HG03432 (cell line): ENCODE data around the gene PTPN12.
"Not testable (repeated sequence)": the region's sequence is repeated elsewhere in the genome, so short reads cannot be mapped to it uniquely, and the experiment has no call there.

Experiments used
- ATAC-seq: cut with Tn5 transposase; IDR thresholded peaks from one replicate; pipeline ENCODE4 v1.9.1; 2021; ENCODE audit warnings: mild to moderate bottlenecking, moderate library complexity; ENCODE audit not compliant: unreplicated experiment

Gene PTPN12

DNA sequence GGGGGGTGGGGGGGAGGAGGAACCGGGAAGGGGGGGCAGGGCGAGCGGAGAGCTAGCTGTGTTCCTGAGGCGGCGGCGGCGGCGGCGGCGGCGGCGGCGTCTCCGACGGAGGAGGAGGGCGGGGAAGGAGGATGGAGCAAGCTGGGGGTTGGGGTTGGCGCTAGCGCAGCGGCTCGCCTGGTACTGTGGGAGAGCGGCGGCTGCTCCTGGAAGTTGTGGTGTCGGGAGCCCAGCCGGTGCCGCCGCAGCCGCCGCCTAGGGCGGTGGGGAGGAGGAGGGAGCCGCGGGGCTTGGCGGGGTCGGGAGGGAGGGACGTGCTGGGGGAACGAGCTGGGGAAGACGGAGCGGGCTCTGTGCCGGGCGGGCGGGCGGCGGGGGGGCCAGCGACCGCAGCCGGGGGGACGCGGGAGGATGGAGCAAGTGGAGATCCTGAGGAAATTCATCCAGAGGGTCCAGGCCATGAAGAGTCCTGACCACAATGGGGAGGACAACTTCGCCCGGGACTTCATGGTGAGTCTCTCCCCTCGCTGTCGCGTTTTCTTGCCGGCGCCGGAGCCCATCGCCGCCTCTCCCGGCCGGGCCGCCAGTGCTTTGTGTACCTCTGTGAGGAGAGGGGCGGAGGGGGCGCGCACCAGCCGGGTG lies at the start of gene PTPN12:
Gene PTPN12 (plus strand): TSS at position 160 of the 642 bp plus-strand sequence. CDS start 252 bp downstream, at position 412.
- peak; percentile 38 for ATAC-seq

DNA sequence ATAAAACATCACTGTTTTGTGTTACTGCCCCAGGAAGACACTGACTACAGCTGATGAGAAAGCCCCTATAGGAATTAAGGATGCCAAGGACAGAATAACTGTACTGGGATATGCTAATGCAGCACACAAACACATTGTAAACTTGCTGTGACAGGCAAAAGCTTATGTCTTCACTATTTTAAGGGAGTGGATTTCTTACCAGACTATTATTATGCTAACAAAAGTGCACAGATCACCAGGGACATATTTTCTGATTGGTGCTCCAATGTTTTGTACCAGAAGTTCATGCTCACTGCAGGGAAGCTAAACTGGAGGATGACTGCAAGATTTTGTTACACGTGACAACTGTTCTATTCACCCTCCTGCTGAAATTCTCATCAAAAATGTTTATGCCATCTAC lies 48.1 kb upstream of the PTPN12 start:
- ATAC-seq: no peak

DNA sequence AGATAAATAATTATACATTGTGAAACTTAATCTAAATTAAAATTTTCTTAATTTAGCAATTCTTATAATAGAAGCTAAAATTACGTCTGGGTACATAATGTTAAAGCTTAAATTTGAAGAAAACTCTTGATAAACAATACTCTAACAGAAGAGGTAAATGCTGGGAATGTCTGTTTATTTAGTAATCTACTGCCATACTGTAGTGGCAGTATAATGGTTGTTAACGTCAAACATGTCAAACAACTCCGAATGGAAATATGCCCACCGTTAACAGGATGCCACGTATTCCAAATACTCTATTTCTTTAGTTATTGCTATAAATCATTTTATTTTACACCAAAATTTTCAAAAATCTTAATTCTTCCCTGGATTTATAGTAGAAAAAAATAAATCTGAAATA lies 40.0 kb upstream of the PTPN12 start:
- ATAC-seq: no peak

DNA sequence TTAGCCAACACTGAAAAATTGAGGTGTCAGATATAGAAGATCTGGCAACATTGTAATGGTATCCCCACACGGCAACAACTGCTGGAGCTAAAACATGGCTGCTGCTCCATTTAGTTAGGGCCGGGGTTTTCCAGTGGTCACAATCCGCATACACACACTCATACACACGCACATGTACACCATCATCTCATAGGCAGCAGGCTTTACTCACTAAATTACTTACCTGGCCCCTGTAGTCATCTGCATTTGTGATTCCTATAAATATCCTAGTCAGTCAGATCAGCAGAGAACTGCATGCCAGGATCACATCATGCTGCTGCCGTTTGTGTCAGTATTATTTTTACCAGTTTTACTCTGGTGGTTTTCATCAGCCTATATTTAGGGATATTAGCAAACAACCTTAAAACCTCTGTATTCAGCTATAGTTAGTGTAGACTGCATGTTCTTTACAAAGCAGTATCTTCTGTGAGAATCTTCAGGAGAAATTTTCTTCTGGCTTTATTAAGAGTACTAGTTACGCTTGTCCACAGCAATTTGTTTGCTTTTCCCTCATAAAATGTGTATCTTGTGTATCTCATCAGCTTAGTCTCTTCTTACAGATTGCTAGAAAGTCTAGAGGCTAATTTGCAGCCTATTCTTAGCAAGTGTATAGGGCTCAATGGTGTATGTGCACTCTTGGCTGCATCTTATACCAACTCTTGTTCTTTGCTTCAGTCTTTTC lies 38.3 kb upstream of the PTPN12 start:
- ATAC-seq: no peak

DNA sequence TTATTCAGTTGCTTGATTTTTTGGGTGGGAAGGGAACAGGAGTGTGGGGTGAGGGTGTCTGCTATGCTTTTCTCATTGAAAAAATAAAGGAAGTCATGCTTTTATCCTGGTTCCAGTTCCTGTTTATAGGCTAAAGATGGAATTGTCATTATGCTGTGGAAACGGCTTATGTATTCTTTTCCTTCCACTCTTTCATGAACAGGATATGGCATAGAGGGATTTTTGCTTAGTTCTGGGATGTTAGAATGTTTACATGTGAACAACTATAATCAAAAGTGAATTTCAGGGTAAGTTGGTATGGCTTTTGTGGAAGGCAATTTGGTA lies 35.9 kb upstream of the PTPN12 start:
- no peak for ATAC-seq

DNA sequence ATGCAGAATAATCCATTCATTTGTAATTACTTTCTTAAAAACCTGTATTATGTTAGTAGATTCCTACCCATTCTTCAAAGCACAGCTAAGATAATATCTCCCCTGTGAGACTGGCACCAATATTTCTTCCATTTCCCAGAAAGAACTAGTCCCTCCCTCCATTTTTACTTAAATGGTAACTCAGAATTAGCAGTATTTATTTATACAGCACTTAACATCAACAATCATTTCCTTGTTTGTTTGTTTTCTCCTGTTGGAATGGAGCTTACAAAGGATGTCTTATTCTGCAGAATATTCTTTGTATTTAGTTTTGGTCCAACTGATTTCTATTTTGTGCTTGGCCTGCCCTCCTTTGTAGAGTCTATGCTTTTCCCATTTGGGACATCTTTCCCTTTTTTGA lies 32.1 kb upstream of the PTPN12 start:
- ATAC-seq: no peak

DNA sequence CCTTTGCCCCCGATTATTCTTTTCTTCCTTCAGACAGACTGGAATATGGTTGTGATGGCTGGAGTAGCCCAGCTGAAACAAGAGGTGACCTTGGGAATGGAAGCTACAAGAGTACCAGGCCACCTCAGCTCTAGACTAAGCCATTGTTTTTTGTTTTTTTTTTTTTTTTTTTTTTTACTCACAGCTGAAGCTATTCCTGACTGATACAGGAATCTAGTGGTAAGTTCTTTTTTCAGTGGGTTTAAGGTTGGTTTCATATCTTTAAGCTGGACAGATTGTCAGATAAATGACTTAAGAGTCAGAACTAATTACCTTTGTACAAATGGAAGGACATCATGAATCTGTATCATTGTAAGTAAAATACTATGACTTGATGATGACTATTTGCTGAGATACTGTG lies 30.2 kb upstream of the PTPN12 start:
- ATAC-seq: no peak

DNA sequence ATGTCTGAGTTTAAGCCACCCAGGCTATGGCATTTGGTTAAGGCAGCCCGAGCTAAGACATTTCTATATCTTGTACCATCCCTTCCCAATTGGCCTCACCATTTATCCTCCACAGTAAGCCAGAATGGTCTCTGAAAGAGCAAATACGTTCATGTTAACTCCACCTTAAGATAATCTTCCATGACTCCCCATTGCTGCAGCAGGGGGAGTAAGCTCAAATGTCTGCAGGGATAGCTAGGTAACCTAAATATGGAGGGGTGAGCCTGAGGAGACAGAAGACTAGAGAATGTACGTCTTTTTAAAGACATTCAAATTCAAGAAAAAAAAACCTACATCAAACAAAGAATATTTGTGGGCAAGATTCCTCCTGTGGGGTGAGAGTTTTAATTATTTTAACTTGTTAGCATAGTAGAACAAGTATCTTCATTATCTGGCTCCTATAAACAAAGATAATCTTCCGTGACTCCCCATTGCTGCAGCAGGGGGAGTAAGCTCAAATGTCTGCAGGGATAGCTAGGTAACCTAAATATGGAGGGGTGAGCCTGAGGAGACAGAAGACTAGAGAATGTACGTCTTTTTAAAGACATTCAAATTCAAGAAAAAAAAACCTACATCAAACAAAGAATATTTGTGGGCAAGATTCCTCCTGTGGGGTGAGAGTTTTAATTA lies 24.0 kb upstream of the PTPN12 start:
- not testable (repeated sequence) for ATAC-seq

DNA sequence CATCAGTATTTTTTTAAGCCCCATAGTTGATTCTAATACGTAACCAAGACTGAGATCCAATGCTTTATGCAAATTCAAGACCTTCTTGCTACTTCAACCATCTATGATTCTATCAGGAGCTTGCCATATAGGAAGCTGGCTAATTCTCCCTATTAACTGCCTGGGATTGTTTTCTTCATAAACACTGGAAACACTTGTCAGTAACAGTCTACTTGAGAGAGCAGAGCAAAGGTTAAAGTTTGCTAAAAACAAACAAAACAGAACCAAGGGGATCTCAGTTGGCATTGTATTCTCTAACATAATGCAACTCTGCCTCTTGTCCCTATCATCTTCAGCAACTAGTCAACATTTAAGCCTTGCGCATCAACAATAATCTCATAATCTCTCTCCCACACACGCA lies 21.0 kb upstream of the PTPN12 start:
- ATAC-seq: no peak

DNA sequence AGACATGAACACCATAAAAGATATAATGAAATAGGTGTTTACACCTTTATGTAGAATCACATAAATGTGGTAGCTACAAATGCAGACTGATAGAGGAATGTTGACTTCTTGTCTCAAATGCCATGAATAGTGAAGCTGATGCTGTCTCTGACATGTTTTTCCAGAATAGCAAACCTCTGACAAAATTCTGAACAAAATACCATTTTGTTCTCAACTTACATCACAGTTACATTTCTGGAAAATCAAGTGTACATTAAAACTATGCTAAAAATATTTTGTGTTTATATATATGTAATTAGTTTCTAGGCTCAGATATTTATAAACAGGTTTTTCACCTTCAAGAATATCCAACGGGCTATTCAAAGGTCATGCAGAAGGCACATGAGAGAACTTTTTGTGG lies 16.8 kb upstream of the PTPN12 start:
- ATAC-seq: no peak

DNA sequence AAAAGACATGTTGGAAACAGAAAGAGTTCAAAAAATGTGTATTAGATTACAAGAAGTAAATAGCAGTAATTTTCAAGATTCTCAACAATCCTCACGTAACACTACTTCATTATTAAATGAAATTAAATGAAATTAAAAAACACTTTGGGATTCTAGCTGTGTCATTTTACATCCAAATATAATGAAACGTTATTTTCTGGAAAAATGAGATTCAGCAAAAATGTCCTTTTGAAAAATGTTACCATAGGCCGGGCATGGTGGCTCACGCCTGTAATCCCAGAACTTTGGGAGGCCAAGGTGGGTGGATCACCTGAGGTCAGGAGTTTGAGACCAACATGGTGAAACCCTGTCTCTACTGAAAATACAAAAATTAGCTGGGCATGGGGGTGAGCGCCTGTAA lies 15.6 kb upstream of the PTPN12 start:
- ATAC-seq: not testable (repeated sequence)

DNA sequence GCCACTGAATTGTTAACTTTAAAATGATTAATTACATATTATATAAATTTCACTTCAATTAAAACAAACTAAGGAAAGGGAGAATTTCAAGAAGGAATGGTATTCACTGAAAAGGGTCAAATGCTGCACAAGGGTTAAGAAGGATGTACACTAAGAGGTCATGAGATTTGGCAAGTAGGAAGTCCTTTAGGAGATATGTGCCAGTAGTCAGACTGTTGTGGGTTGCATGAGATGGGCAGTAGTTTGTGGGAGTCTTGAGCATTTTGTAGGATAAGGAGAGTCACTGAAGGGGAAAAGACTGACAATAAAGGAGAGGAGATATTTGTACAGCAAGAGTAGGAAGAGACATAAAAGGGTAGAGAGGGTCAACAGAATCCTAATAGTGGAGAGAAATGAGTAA lies 12.4 kb upstream of the PTPN12 start:
- ATAC-seq: no peak

DNA sequence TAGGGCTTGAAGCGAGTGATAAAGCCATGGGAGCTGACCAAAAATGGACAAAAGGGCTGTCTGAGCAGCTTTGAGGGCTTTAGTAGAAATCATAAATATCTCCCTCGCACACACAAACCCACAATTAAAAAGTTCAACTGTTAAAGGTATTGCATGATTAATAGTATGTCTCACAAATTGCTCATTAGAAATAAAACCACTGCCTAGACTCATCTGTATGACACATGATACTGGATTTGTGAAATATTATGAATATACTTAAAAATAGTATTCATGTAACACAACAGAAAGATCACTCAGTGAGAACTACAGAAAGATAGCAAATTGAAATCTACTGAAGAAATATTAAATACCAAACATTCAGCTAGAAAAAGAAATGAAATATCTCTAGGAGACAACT lies 11.9 kb upstream of the PTPN12 start:
- no peak for ATAC-seq

DNA sequence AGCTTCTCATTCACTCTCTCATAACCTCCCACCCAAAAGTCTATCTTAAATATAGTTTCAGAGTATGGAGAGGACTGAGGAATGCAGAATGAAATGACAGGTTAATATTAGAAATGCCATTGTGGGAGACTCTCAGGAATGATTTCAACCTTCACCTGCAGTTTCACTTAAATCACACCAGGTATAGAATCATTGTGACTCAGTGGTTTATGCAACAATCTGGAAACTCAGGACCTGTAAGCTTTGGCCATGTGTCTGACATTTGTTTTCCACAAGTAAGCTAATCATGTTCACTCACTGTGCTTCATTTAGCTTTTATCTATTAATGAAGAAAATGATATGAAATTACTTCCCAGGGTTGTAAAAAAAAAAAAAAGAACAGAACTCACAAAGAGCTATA lies 8.7 kb upstream of the PTPN12 start:
- no peak for ATAC-seq

DNA sequence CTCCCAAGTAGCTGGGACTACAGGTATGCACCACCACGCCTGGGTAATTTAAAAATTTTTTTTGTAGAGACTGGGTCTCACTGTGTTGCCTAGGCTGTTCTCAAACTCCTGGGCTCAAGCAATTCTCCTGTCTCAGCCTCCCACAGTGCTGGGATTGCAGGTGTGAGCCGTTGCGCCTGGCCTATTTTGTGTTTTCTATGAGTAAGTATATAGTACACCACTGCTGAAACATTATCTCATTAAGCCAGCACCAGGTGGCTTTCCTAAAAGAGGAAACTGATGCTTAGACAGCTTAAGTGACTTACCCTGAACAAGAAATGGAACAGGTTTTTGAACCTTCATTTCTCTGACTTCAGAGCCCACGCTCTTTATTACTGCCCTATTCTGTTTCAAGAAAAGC lies 7.8 kb upstream of the PTPN12 start:
- no peak for ATAC-seq

DNA sequence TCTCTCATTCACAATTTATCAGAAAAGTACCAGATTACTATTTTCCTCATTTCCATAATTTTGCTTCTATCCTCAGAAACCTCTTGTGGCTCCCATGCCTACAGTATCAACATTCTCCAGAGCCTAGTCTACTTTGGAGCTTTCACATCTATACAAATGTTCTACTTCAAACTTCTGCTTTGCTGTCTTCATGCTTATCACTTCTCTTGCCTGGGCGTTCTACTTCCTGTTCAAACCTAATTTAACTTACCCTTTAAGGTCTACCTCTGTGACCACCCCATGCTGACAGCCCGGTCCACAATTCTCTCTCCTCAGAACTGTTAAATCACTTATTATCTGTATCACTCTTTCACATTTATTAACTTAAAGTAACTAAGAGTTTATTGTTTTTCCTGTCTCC lies 6.1 kb upstream of the PTPN12 start:
- ATAC-seq: no peak

DNA sequence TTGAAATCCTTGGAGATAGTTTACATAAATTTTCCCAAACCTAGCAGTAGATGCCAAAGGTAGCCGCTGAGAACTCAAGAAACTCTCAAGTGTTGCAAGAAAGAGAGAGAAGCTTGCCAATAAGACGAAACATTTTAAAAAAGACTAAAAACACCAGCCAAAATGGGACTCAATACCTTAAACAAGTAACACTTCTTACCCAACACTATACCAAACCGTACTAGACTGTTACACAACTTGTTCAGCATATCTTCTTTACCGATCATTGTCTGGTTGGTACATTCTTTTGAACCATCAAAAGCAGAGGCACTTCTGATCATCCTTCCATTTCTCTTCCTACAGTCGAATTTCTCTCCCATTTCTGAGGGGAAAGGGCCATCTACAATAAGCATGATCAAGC lies 4.8 kb upstream of the PTPN12 start:
- no peak for ATAC-seq

DNA sequence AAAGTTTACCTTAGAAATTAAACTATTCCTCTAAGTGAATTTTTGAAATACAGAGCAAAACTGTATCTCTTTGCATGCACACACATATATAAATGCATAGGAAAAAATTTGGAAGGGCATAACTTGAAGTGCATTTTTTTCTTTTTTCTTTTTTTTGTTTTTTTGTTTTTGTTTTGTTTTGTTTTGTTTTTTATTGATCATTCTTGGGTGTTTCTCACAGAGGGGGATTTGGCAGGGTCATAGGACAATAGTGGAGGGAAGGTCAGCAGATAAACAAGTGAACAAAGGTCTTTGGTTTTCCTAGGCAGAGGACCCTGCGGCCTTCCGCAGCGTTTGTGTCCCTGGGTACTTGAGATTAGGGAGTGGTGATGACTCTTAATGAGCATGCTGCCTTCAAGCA lies 4.4 kb upstream of the PTPN12 start:
- not testable (repeated sequence) for ATAC-seq

DNA sequence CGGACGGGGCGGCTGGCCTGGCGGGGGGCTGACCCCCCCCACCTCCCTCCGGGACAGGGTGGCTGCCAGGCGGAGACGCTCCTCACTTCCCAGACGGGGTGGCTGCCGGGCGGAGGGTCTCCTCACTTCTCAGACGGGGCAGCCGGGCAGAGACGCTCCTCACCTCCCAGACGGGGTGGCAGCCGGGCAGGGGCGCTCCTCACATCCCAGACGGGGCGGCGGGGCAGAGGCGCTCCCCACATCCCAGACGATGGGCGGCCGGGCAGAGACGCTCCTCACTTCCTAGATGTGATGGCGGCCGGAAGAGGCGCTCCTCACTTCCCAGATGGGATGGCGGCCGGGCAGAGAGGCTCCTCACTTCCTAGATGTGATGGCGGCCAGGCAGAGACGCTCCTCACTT lies 3.0 kb upstream of the PTPN12 start:
- not testable (repeated sequence) for ATAC-seq

DNA sequence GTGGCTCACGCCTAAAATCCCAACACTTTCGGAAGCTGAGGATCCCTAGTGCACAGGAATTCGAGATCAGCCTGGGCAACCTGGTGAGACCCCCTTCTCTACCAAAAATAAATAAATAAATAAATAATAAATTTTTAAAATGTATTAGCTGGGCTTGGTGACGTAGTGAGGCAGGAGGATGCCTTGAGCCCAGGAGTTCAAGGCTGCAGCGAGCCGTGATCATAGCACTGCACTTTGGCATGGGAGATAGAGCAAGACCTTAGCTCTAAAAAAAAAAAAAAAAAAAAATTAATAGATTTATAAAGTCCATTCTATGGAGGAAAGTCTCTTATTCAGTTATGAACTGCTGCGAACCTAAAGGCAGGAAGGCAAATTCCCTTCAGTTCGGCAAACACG lies 1.1 kb upstream of the PTPN12 start:
- ATAC-seq: no peak

DNA sequence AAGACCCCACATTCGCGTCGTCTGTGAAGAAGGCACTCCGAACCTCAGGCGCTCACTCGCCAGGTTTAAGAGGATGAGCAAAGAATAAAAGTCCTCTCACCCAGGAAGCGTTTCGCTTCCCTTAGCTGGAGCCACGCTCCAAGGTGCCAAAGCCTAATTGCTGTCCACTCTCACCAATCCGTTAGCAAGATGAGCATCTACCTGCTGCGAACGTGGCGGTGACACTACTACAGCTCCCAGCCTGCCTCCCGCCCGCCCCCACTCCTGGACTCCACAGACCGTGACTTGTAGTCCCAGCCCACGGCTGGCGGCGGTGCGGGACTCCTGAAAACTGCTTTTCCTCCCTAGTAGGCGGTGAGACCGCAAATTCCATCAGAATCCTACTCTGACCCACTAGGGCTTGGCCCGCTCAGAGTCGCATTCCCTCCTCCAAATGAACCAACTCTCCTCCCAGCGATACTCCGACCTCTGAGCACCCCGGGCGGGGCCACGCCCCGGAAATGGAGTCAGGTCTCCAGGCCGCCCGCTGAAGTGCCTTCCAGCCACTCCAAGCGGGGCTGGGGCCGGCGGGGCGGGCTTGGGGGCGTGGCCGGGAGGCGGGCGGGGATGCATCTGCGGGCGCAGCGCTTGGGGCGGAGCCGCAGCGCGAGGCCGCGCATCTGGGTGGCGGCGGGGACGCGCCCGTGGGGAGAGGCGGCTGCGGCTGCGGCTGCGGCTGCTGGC lies 521 bp upstream of the PTPN12 start:
- peak; percentile 95 for ATAC-seq

DNA sequence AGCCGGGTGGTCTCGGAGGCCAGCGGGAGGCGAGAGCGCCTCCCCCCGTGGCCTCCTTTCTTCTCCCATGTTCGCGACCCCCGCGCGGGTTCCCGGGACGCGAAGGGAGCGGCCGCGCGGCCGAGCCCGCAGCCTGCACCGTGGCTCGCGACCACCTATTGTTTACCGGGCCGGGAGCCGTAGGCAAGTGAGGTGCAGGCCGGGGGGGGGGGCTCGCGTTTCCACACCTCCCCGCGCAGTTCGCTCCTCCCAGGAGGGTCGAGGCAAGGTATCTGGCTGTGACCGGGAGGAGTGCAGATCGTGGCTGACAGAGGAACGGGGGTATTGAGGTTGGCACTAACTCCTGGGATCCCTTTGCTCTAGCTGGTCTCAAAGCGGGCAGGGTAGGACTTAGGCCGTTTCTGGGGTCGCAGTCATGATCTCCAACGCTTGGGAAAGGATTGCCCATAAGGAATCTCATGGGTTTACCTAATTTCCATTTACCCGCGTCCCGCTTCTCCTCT lies 734 bp downstream of the PTPN12 start:
- peak; percentile 4 for ATAC-seq
